ENCODE data around the gene CXCR3. TPM values are rescaled to one million over a fixed set of nuclear protein-coding genes. Genes with fewer than 3 reads are reported as not detected.

The CXCR3 gene
- total RNA-seq, 4 donors from 2014 or later: 0.17 to 0.83 (median 0.42) TPM; not detected in 1

GRCh38 chrX:71637253-71637618, 18.9 kb upstream of the CXCR3 start:
- H3K9me3 ChIP-seq: no peaks in the 10 kb centered on the region
- no peaks in the 10 kb centered on the region for H3K27me3 ChIP-seq
- H3K4me3 ChIP-seq: no peak overlapping the region
- H3K27ac ChIP-seq (replicated peaks in 1 of 4): peak overlapping the region in 3 of 4 donors; percentile 39 to 53 (median 53)
- DNase-seq (ENCODE audit: extremely low spot score): no peak
- WGBS: 70% methylated on average over 3 of the region's 3 CpGs
- TF ChIP-seq EP300 (IDR thresholded peaks at IDR 0.05) (no peak), POLR2A (IDR thresholded peaks at IDR 0.05; ENCODE audit: low read depth) (no peak), CTCF (IDR thresholded peaks at IDR 0.05) (no peak), POLR2AphosphoS5 (IDR thresholded peaks at IDR 0.05) (no peak)
- intact Hi-C loops (cut with DNase I): no loop called here
- peaks cover 0 to 15% (median 9%) of the 10 kb centered on the region in 4 donors for H3K4me1 ChIP-seq
- H3K36me3 ChIP-seq: no peaks in the 10 kb centered on the region

- Histone ChIP-seq H3K27me3 (no peaks in the 10 kb centered on the region), H3K36me3 (no peaks in the 10 kb centered on the region), H3K9me3 (no peaks in the 10 kb centered on the region), H3K4me1 (peaks cover 0 to 15% (median 9%) of the 10 kb centered on the region in 4 donors), H3K4me3 (no peak overlapping the region), H3K27ac (replicated peaks in 1 of 4) (peak overlapping the region in 2 of 4 donors; percentile 53)
- 79% methylated on average over 9 of the region's 9 CpGs for WGBS
- TF ChIP-seq POLR2A (IDR thresholded peaks at IDR 0.05; ENCODE audit: low read depth): no peak
- no peak for TF ChIP-seq CTCF (IDR thresholded peaks at IDR 0.05)
- TF ChIP-seq POLR2AphosphoS5 (IDR thresholded peaks at IDR 0.05): no peak
- TF ChIP-seq EP300 (IDR thresholded peaks at IDR 0.05): no peak
- intact Hi-C loops (cut with DNase I): no loop called here
- DNase-seq (ENCODE audit: extremely low spot score): no peak
Measured at GRCh38 chrX:71636438-71637252, 18.3 kb upstream of the CXCR3 start.

- Histone ChIP-seq H3K9me3 (no peaks in the 10 kb centered on the region), H3K36me3 (no peaks in the 10 kb centered on the region), H3K27ac (replicated peaks in 1 of 4) (no peak overlapping the region), H3K4me1 (peaks cover 0 to 15% (median 9%) of the 10 kb centered on the region in 4 donors), H3K4me3 (no peak overlapping the region), H3K27me3 (no peaks in the 10 kb centered on the region)
- TF ChIP-seq POLR2A (IDR thresholded peaks at IDR 0.05; ENCODE audit: low read depth) (no peak), POLR2AphosphoS5 (IDR thresholded peaks at IDR 0.05) (no peak)
- intact Hi-C loops (cut with DNase I): no loop called here
- DNase-seq (ENCODE audit: extremely low spot score): no peak
- 82% methylated on average over 6 of the region's 6 CpGs for WGBS
Measured at GRCh38 chrX:71634366-71634765, 16.1 kb upstream of the CXCR3 start.

- TF ChIP-seq CTCF (IDR thresholded peaks at IDR 0.05): no peak
- no peak for TF ChIP-seq POLR2AphosphoS5 (IDR thresholded peaks at IDR 0.05)
- no peak for TF ChIP-seq POLR2A (IDR thresholded peaks at IDR 0.05; ENCODE audit: low read depth)
- TF ChIP-seq EP300 (IDR thresholded peaks at IDR 0.05): no peak
- no peak for DNase-seq (ENCODE audit: extremely low spot score)
- intact Hi-C loops (cut with DNase I): no loop called here
- no peak overlapping the region for H3K27ac ChIP-seq (replicated peaks in 1 of 4)
- no peaks in the 10 kb centered on the region for H3K9me3 ChIP-seq
- H3K27me3 ChIP-seq: no peaks in the 10 kb centered on the region
- H3K4me1 ChIP-seq: peaks cover 0 to 14% (median 8%) of the 10 kb centered on the region in 4 donors
- no peaks in the 10 kb centered on the region for H3K36me3 ChIP-seq
- no peak overlapping the region for H3K4me3 ChIP-seq
- WGBS: 80% methylated on average over 10 of the region's 10 CpGs
Measured at GRCh38 chrX:71632923-71633657, 14.8 kb upstream of the CXCR3 start.

GRCh38 chrX:71629467-71629866, 11.2 kb upstream of the CXCR3 start:
- Histone ChIP-seq H3K4me3 (no peak overlapping the region), H3K27ac (replicated peaks in 1 of 4) (no peak overlapping the region), H3K36me3 (no peaks in the 10 kb centered on the region), H3K27me3 (no peaks in the 10 kb centered on the region), H3K4me1 (no peaks in the 10 kb centered on the region), H3K9me3 (no peaks in the 10 kb centered on the region)
- no peak for TF ChIP-seq POLR2A (IDR thresholded peaks at IDR 0.05; ENCODE audit: low read depth)
- TF ChIP-seq POLR2AphosphoS5 (IDR thresholded peaks at IDR 0.05): no peak
- TF ChIP-seq EP300 (IDR thresholded peaks at IDR 0.05): no peak
- 74% methylated on average over 2 of the region's 2 CpGs for WGBS
- DNase-seq (ENCODE audit: extremely low spot score): no peak
- intact Hi-C loops (cut with DNase I): no loop called here
